IMR-90 (cell line): ENCODE data around the gene PDE6H. TPM values are rescaled to one million over a fixed set of nuclear protein-coding genes. Genes with fewer than 3 reads are reported as not detected.

Source experiments
- ATAC-seq: fragments of 200-7000 bp; cut with Tn5 transposase; 2 replicates; pipeline ENCODE4 v1.9.1; 2020; ENCODE audit warnings: low read depth, mild to moderate bottlenecking, moderate library complexity
- BruUV-seq: library from RNA; stranded (reverse); fragments of 400-500 nt; replicated peaks from 2 replicates; lab custom pipeline; 2021; lab: Mats Ljungman, UMichigan
- CTCF ChIA-PET: fragments of 300-600 bp; formaldehyde crosslinking; extraction: SDS; loops from one replicate; lab custom pipeline; 2021; ENCODE audit warnings: antibody characterized with exemption; lab: Yijun Ruan, JAX
- POLR2A ChIA-PET: fragments of 300-600 bp; sonication (Branson Sonifier 250); formaldehyde crosslinking; loops from one replicate; lab custom pipeline; 2022; ENCODE audit warnings: antibody characterized with exemption; ENCODE audit not compliant: unreplicated experiment; lab: Charles Lee
- DNase-seq: peaks from one replicate; pipeline ENCODE4 v3.0.0; 2013
- H2AFZ ChIP-seq: replicated peaks from 2 replicates; pipeline ENCODE3; 2013; ENCODE audit warnings: low read length, mild to moderate bottlenecking; ENCODE audit not compliant: poor library complexity
- H2AK5ac ChIP-seq: 2 replicates; pipeline ENCODE4 v1.6.1; 2013; ENCODE audit warnings: low read depth, low read length, inconsistent platforms
- H2AK9ac ChIP-seq: replicated peaks from 2 replicates; pipeline ENCODE3; 2013; ENCODE audit warnings: mild to moderate bottlenecking, low read depth, low read length, moderate library complexity; ENCODE audit not compliant: poor library complexity
- H2BK120ac ChIP-seq: 2 replicates; pipeline ENCODE4 v1.6.1; 2013; ENCODE audit warnings: low read depth, low read length, inconsistent platforms
- H2BK15ac ChIP-seq: 3 replicates; pipeline ENCODE4 v1.6.1; 2013; ENCODE audit warnings: low read depth, low read length, inconsistent platforms
- H2BK20ac ChIP-seq: 2 replicates; pipeline ENCODE4 v1.6.1; 2013; ENCODE audit warnings: low read depth, mild to moderate bottlenecking, inconsistent platforms, low read length, moderate library complexity
- H2BK5ac ChIP-seq: 2 replicates; pipeline ENCODE4 v1.6.1; 2013; ENCODE audit warnings: mild to moderate bottlenecking, low read depth, low read length, inconsistent platforms; ENCODE audit not compliant: poor library complexity, severe bottlenecking
- H3K14ac ChIP-seq: replicated peaks from 2 replicates; pipeline ENCODE4 v1.6.1; 2013; ENCODE audit warnings: low read depth, low read length, inconsistent platforms
- H3K18ac ChIP-seq: 2 replicates; pipeline ENCODE4 v1.6.1; 2013; ENCODE audit warnings: low read depth, low read length, control low read depth
- H3K23ac ChIP-seq: 2 replicates; pipeline ENCODE4 v1.6.1; 2013; ENCODE audit warnings: low read depth, low read length, inconsistent platforms
- H3K27ac ChIP-seq: 2 replicates; pipeline ENCODE4 v1.5.1; 2013; ENCODE audit warnings: mild to moderate bottlenecking, control low read depth, low read length; ENCODE audit not compliant: insufficient read depth
- H3K27me3 ChIP-seq: 2 replicates; pipeline ENCODE4 v1.6.1; 2013; ENCODE audit warnings: low read length; ENCODE audit not compliant: control insufficient read depth, insufficient read depth
- H3K36me3 ChIP-seq: 2 replicates; pipeline ENCODE4 v1.6.1; 2013; ENCODE audit warnings: low read length, mixed read lengths; ENCODE audit not compliant: control insufficient read depth, insufficient read depth
- H3K4ac ChIP-seq: 2 replicates; pipeline ENCODE4 v1.6.1; 2013; ENCODE audit warnings: low read depth, low read length, inconsistent platforms
- H3K4me1 ChIP-seq: 2 replicates; pipeline ENCODE4 v1.6.1; 2013; ENCODE audit warnings: low read length, mixed read lengths; ENCODE audit not compliant: control insufficient read depth, insufficient read depth
- H3K4me2 ChIP-seq: 2 replicates; pipeline ENCODE4 v1.6.1; 2013; ENCODE audit warnings: low read depth, mild to moderate bottlenecking, control low read depth, low read length, moderate library complexity
- H3K4me3 ChIP-seq: 2 replicates; pipeline ENCODE4 v1.5.1; 2013; ENCODE audit warnings: low read depth, mild to moderate bottlenecking, control low read depth, low read length, moderate library complexity; ENCODE audit not compliant: insufficient read depth
- H3K56ac ChIP-seq: 2 replicates; pipeline ENCODE4 v1.6.1; 2013; ENCODE audit warnings: low read length, inconsistent platforms; ENCODE audit not compliant: insufficient read depth; ENCODE audit errors: extremely low read depth
- H3K79me1 ChIP-seq, 2 experiments: 2 replicates each; pipeline ENCODE4 v1.6.1; 2013; ENCODE audit warnings: low read length in 2 of 2, inconsistent platforms in 1 of 2, low read depth in 1 of 2
- H3K9ac ChIP-seq: 2 replicates; pipeline ENCODE4 v1.6.1; 2013; ENCODE audit warnings: low read depth, low read length, control low read depth
- H3K9me1 ChIP-seq: 2 replicates; pipeline ENCODE4 v1.6.1; 2013; ENCODE audit warnings: low read length, inconsistent platforms; ENCODE audit not compliant: insufficient read depth
- H3K9me3 ChIP-seq: 2 replicates; pipeline ENCODE4 v1.6.1; 2013; ENCODE audit warnings: low read length; ENCODE audit not compliant: control insufficient read depth, insufficient read depth
- H4K20me1 ChIP-seq: 2 replicates; pipeline ENCODE4 v1.6.1; 2013; ENCODE audit warnings: low read length, inconsistent platforms; ENCODE audit not compliant: insufficient read depth
- H4K5ac ChIP-seq: 2 replicates; pipeline ENCODE4 v1.6.1; 2013; ENCODE audit warnings: mild to moderate bottlenecking, low read depth, low read length, control low read depth
- H4K8ac ChIP-seq, 2 experiments: 2 replicates each; pipeline ENCODE4 v1.6.1; 2013; ENCODE audit warnings: low read depth in 2 of 2, low read length in 2 of 2, control low read depth in 1 of 2, inconsistent platforms in 1 of 2
- H4K91ac ChIP-seq: 2 replicates; pipeline ENCODE4 v1.6.1; 2013; ENCODE audit warnings: low read depth, low read length, inconsistent platforms; ENCODE audit not compliant: insufficient read depth
- FOS ChIP-seq: fragments of 150-350 bp; IDR thresholded peaks from 2 replicates; pipeline ENCODE4 v1.6.1; 2016; ENCODE audit warnings: low read depth, low read length
- MXI1 ChIP-seq: IDR thresholded peaks from 2 replicates; pipeline ENCODE4 v1.6.1; 2012; ENCODE audit warnings: low read depth, mild to moderate bottlenecking, low read length, moderate library complexity, borderline replicate concordance
- WGBS, 2 experiments: methylation state at CpG; one replicate each; pipeline versions ENCODE4 v1.1.5 to v1.1.7; 2013; ENCODE audit warnings: missing lambda C conversion rate in 2 of 2; ENCODE audit not compliant: insufficient read length in 1 of 2; ENCODE audit errors: extremely low coverage in 2 of 2; 5-methylcytosine and 5-hydroxymethylcytosine counted together
- dilution Hi-C: fragments of 300-500 bp; cut with HindIII; formaldehyde crosslinking; loops from one replicate; pipeline ENCODE4 v1.14.3; 2018; ENCODE audit warnings: low sequenced_read_pairs; ENCODE audit not compliant: unreplicated experiment
- in situ Hi-C: fragments of 300-500 bp; cut with MboI; formaldehyde crosslinking; loops from 3 replicates; pipeline ENCODE4 v1.14.3; 2019; ENCODE audit warnings: low sequenced_read_pairs, inconsistent platforms, mixed read lengths
- intact Hi-C: fragments of 100-400 bp; cut with micrococcal nuclease; formaldehyde crosslinking; loops from 2 replicates; pipeline ENCODE4 v1.10.0; 2022
- polyA plus RNA-seq, 3 experiments: library from polyadenylated mRNA; depleted of rRNA; stranded (reverse); fragments of >200 nt; gene quantifications; 2 replicates each; pipeline ENCODE4 v1.2.3, GENCODE V29; 2012; ENCODE audit warnings: low replicate concordance in 1 of 3
- total RNA-seq: library from RNA; depleted of rRNA; stranded (reverse); fragments of >200 nt; gene quantifications from 2 replicates; pipeline ENCODE4 v1.2.3, GENCODE V29; 2012

The PDE6H gene
- total and polyA plus RNA-seq, 2 of the 4 experiments (the other 2 are of a cell fraction) = not detected

DNA sequence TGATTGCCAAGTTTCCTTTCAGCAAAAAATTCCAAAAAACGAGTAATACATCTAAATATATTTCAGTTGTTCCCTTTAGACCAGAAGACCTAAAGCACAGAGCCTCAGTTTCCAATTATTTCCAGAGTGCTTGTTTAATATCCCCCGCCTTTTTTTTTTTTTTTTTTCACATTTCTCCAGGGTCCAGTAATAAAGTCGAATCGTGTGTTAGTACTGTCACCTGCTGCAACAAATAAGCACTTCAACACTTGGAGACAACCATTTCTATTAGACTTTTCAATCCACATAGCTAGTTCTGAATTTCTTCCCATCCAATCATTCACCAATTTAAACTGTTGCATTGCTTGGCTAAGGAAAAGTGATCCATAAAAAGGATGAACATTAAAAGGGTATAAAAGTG is 13.6 kb downstream of the PDE6H start:
- dilution Hi-C loops = no loop called here

More for the DNA sequence above, 13.6 kb downstream of the PDE6H start:
- H4K8ac ChIP-seq = no peak overlapping the region
- no peak overlapping the region for H3K9ac ChIP-seq
- no peak overlapping the region for H2BK5ac ChIP-seq
- intact Hi-C loops (no loop called here), in situ Hi-C loops (loop anchor here (25.0 kb wide), 1 partner anchor 749 kb away; no protein-coding TSS in a partner anchor)
- H3K56ac ChIP-seq = no peak overlapping the region; the same call in 1 of the 2 replicates
- H2AFZ ChIP-seq = no peak overlapping the region
- no peaks in the 10 kb centered on the region for H3K79me1 ChIP-seq
- H4K5ac ChIP-seq = no peak overlapping the region
- no peak for TF ChIP-seq FOS
- no peak for TF ChIP-seq MXI1
- no peak overlapping the region for H4K91ac ChIP-seq
- 78% methylated on average over 1 of the region's 4 CpGs; no CpG with 5 or more reads in 1 of the 2 experiments for WGBS, 2 experiments
- no peaks in the 10 kb centered on the region for H4K20me1 ChIP-seq
- H3K18ac ChIP-seq = no peak overlapping the region
- no peak overlapping the region for H3K23ac ChIP-seq
- H3K27me3 ChIP-seq = no peaks in the 10 kb centered on the region
- no peak overlapping the region for H2AK9ac ChIP-seq
- H2AK5ac ChIP-seq = no peak overlapping the region
- no peak overlapping the region for H3K27ac ChIP-seq
- H3K4ac ChIP-seq = no peak overlapping the region
- H3K36me3 ChIP-seq = no peaks in the 10 kb centered on the region
- no peaks in the 10 kb centered on the region for H3K9me1 ChIP-seq
- no peaks in the 10 kb centered on the region for H3K9me3 ChIP-seq
- no peak overlapping the region for H3K14ac ChIP-seq
- no peak overlapping the region for H3K4me3 ChIP-seq
- no peak overlapping the region for H2BK20ac ChIP-seq
- ChIA-PET POLR2A (no interaction called here), CTCF (no interaction called here)
- DNase-seq = no peak
- no peak overlapping the region for H2BK120ac ChIP-seq
- no peak overlapping the region for H3K4me2 ChIP-seq
- BruUV-seq = no TSS peak
- no peak overlapping the region; the same call in 2 of the 3 replicates for H2BK15ac ChIP-seq
- no peak for ATAC-seq
- H3K4me1 ChIP-seq = peaks cover 2% of the 10 kb centered on the region; the same call in 1 of the 2 replicates
